ENCODE results near the gene JSRP1.
A peak's percentile ranks its signal among the peaks of the same experiment; 100 is the strongest.

The JSRP1 gene

GRCh38 chr19:2246014-2246620, 10.1 kb downstream of the JSRP1 start:
- FAIRE-seq = no peak

GRCh38 chr19:2245273-2245672, 10.9 kb downstream of the JSRP1 start:
- no peak for FAIRE-seq

- FAIRE-seq = no peak
These were observed 11.7 kb downstream of the JSRP1 start for GRCh38 chr19:2244486-2244885.

GRCh38 chr19:2244125-2244411, 12.1 kb downstream of the JSRP1 start:
- FAIRE-seq = no peak

GRCh38 chr19:2243274-2244124, 12.7 kb downstream of the JSRP1 start:
- FAIRE-seq = no peak

- no peak for FAIRE-seq
These were observed 13.4 kb downstream of the JSRP1 start for GRCh38 chr19:2242816-2243215.

- FAIRE-seq = no peak
These were observed 14.1 kb downstream of the JSRP1 start for GRCh38 chr19:2242092-2242537.

GRCh38 chr19:2240881-2241760, 15.1 kb downstream of the JSRP1 start:
- no peak for FAIRE-seq

- FAIRE-seq = no peak
These were observed 16.1 kb downstream of the JSRP1 start for GRCh38 chr19:2239771-2240770.

GRCh38 chr19:2239173-2239572, 17.0 kb downstream of the JSRP1 start:
- no peak for FAIRE-seq

- FAIRE-seq = no peak
These were observed 18.4 kb downstream of the JSRP1 start for GRCh38 chr19:2237869-2238153.

- FAIRE-seq = no peak
These were observed 19.0 kb downstream of the JSRP1 start for GRCh38 chr19:2237051-2237868.

GRCh38 chr19:2236314-2237050, 19.7 kb downstream of the JSRP1 start, which contains the start of the genes PLEKHJ1 and SF3A2:
PLEKHJ1 (minus strand) TSS chr19:2236329; CDS start chr19:2236248, 81 bp downstream.
SF3A2 (plus strand) TSS chr19:2236824; CDS start chr19:2243419, 6,595 bp downstream.
- peak; percentile 94 for FAIRE-seq

GRCh38 chr19:2236064-2236313, 20.2 kb downstream of the JSRP1 start:
- FAIRE-seq = no peak

GRCh38 chr19:2235381-2236063, 20.7 kb downstream of the JSRP1 start:
- FAIRE-seq = no peak

GRCh38 chr19:2234996-2235380, 21.2 kb downstream of the JSRP1 start:
- FAIRE-seq = no peak

- no peak for FAIRE-seq
These were observed 22.5 kb downstream of the JSRP1 start for GRCh38 chr19:2233601-2234280.

- FAIRE-seq = no peak
These were observed 23.7 kb downstream of the JSRP1 start for GRCh38 chr19:2232286-2233151.

All from G401.6 (cell line).